Measurements from ENCODE around the gene KIF13A.

DNA sequence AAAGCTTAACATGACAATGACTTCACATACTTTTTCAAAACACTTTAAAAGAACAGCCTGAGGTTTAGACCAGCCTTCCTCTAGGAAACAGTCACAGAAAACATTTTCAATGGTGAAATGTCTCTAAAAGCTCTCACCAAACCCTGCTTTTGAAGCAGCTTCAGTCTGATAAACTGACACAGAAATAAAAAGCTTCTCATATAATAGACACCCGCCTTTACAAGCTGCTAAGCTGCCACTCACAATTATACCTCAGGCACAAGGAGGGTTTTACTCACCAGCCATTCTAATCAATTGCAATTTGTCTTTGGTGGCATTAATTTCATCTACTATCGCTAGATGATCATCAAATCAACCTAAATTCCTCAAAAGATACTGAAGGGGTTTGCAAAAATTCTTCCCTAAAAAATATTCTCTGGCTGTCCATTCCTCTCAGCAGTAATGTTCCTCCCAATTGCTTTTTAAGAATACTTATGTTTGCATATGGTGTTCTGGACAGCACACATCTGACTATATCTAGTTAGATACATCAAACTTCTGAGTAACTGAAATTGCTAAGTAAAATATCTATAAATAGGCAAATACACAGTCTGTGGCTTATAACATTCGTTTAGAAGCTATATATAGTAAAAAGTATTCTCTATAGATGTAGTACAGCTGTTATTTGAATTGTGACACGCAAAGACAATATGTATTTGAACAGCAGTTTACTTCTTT is 29.4 kb downstream of the KIF13A start:
- TF ChIP-seq, protein P1, sequence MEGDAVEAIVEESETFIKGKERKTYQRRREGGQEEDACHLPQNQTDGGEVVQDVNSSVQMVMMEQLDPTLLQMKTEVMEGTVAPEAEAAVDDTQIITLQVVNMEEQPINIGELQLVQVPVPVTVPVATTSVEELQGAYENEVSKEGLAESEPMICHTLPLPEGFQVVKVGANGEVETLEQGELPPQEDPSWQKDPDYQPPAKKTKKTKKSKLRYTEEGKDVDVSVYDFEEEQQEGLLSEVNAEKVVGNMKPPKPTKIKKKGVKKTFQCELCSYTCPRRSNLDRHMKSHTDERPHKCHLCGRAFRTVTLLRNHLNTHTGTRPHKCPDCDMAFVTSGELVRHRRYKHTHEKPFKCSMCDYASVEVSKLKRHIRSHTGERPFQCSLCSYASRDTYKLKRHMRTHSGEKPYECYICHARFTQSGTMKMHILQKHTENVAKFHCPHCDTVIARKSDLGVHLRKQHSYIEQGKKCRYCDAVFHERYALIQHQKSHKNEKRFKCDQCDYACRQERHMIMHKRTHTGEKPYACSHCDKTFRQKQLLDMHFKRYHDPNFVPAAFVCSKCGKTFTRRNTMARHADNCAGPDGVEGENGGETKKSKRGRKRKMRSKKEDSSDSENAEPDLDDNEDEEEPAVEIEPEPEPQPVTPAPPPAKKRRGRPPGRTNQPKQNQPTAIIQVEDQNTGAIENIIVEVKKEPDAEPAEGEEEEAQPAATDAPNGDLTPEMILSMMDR (IDR thresholded peaks at IDR 0.05) = no peak
- TF ChIP-seq POLR2A (IDR thresholded peaks at IDR 0.05) = no peak

Data from vagina (tissue), 2 donors.